ENCODE measurements around the gene AFF1.

DNA sequence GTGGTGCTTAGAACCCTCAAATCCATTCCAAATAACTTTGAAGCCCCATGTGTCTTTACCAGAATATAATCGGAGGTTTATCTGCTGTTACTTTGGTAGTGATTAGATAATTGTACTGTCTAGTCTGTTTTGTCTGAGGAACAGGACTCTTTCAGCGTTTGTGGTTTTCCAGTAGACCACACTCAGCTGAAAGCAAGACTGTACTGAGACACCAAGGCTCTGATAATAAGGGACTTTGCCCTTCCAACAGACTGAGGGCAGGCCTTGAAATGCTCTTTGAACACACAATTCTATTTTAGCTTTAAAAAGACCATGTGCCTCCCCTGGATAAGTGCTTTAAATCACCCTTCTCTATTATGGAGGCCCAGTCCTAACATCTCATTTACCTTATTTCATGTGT is 209.5 kb downstream of the AFF1 start:
- no peak for TF ChIP-seq EZH2 (IDR thresholded peaks at IDR 0.05; ENCODE audit: low read length)
- TF ChIP-seq, protein P1, sequence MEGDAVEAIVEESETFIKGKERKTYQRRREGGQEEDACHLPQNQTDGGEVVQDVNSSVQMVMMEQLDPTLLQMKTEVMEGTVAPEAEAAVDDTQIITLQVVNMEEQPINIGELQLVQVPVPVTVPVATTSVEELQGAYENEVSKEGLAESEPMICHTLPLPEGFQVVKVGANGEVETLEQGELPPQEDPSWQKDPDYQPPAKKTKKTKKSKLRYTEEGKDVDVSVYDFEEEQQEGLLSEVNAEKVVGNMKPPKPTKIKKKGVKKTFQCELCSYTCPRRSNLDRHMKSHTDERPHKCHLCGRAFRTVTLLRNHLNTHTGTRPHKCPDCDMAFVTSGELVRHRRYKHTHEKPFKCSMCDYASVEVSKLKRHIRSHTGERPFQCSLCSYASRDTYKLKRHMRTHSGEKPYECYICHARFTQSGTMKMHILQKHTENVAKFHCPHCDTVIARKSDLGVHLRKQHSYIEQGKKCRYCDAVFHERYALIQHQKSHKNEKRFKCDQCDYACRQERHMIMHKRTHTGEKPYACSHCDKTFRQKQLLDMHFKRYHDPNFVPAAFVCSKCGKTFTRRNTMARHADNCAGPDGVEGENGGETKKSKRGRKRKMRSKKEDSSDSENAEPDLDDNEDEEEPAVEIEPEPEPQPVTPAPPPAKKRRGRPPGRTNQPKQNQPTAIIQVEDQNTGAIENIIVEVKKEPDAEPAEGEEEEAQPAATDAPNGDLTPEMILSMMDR (optimal IDR thresholded peaks at IDR 0.05 in 1 of 3, IDR thresholded peaks at IDR 0.05 in 1 of 3, conservative IDR thresholded peaks at IDR 0.05 in 1 of 3; ENCODE audit: extremely low read depth in 1 of 3, insufficient read depth in 2 of 3, low read length in 3 of 3) = no peak

Data from keratinocyte (primary cell).